Prostate gland (tissue), 2 donors: ENCODE measurements around the gene LRRC3B.

ENCODE experiments used
- POLR2A ChIP-seq: fragments of 450-650 bp; IDR thresholded peaks from one replicate; pipeline ENCODE4 v1.6.1; 2016; ENCODE audit warnings: antibody characterized with exemption, mild to moderate bottlenecking
- POLR2AphosphoS5 ChIP-seq: sonication (generic); formaldehyde crosslinking; IDR thresholded peaks from one replicate; pipeline ENCODE4 v1.6.1; 2017; ENCODE audit warnings: antibody characterized with exemption
- TF ChIP-seq, protein P1 (sequence below), 4 experiments: fragments of 200-600 bp in 2 of 4; fragments of 450-650 bp in 2 of 4; sonication (generic) in 2 of 4; IDR thresholded peaks; 1 replicate in 3 of 4; 2 replicates in 1 of 4; pipeline ENCODE4 v1.5.1; 2016 to 2019; ENCODE audit warnings: antibody characterized with exemption in 4 of 4, mild to moderate bottlenecking in 2 of 4, moderate library complexity in 2 of 4

DNA sequence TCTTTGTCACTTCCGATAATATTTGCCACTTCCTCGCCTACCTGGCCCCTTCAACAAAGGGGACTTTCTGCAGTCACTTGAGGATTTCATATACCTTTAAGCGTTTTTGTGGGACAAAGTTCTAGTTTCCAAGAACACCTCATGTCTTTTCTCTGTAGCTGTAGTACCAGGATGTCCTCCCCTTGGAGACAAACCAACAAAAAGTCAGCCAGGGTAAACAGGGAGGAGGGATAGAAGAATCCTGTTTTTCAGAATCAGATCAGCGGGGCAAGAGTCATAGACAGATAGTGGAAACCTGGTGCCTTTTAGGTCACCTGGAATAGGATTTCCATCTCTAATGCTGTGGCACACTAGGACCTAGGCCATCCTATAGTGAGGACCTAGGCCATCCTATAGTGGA is 4.5 kb downstream of the LRRC3B start:
- TF ChIP-seq POLR2A (no peak), POLR2AphosphoS5 (no peak)
- TF ChIP-seq, protein P1, sequence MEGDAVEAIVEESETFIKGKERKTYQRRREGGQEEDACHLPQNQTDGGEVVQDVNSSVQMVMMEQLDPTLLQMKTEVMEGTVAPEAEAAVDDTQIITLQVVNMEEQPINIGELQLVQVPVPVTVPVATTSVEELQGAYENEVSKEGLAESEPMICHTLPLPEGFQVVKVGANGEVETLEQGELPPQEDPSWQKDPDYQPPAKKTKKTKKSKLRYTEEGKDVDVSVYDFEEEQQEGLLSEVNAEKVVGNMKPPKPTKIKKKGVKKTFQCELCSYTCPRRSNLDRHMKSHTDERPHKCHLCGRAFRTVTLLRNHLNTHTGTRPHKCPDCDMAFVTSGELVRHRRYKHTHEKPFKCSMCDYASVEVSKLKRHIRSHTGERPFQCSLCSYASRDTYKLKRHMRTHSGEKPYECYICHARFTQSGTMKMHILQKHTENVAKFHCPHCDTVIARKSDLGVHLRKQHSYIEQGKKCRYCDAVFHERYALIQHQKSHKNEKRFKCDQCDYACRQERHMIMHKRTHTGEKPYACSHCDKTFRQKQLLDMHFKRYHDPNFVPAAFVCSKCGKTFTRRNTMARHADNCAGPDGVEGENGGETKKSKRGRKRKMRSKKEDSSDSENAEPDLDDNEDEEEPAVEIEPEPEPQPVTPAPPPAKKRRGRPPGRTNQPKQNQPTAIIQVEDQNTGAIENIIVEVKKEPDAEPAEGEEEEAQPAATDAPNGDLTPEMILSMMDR (IDR thresholded peaks at IDR 0.05) = no peak
